IMR-90 (cell line): ENCODE measurements around the gene PALM. TPM values are rescaled to one million over a fixed set of nuclear protein-coding genes. Genes with fewer than 3 reads are reported as not detected.

Experiments
- ATAC-seq: fragments of 200-7000 bp; cut with Tn5 transposase; 2 replicates; pipeline ENCODE4 v1.9.1; 2020; ENCODE audit warnings: low read depth, mild to moderate bottlenecking, moderate library complexity
- BruUV-seq: library from RNA; stranded (reverse); fragments of 400-500 nt; replicated peaks from 2 replicates; lab custom pipeline; 2021; lab: Mats Ljungman, UMichigan
- CTCF ChIA-PET: fragments of 300-600 bp; formaldehyde crosslinking; extraction: SDS; loops from one replicate; lab custom pipeline; 2021; ENCODE audit warnings: antibody characterized with exemption; lab: Yijun Ruan, JAX
- POLR2A ChIA-PET: fragments of 300-600 bp; sonication (Branson Sonifier 250); formaldehyde crosslinking; loops from one replicate; lab custom pipeline; 2022; ENCODE audit warnings: antibody characterized with exemption; ENCODE audit not compliant: unreplicated experiment; lab: Charles Lee
- DNase-seq: peaks from one replicate; pipeline ENCODE4 v3.0.0; 2013
- H2AFZ ChIP-seq: replicated peaks from 2 replicates; pipeline ENCODE3; 2013; ENCODE audit warnings: low read length, mild to moderate bottlenecking; ENCODE audit not compliant: poor library complexity
- H2AK5ac ChIP-seq: 2 replicates; pipeline ENCODE4 v1.6.1; 2013; ENCODE audit warnings: low read depth, low read length, inconsistent platforms
- H2AK9ac ChIP-seq: replicated peaks from 2 replicates; pipeline ENCODE3; 2013; ENCODE audit warnings: mild to moderate bottlenecking, low read depth, low read length, moderate library complexity; ENCODE audit not compliant: poor library complexity
- H2BK120ac ChIP-seq: 2 replicates; pipeline ENCODE4 v1.6.1; 2013; ENCODE audit warnings: low read depth, low read length, inconsistent platforms
- H2BK15ac ChIP-seq: 3 replicates; pipeline ENCODE4 v1.6.1; 2013; ENCODE audit warnings: low read depth, low read length, inconsistent platforms
- H2BK20ac ChIP-seq: 2 replicates; pipeline ENCODE4 v1.6.1; 2013; ENCODE audit warnings: low read depth, mild to moderate bottlenecking, inconsistent platforms, low read length, moderate library complexity
- H2BK5ac ChIP-seq: 2 replicates; pipeline ENCODE4 v1.6.1; 2013; ENCODE audit warnings: mild to moderate bottlenecking, low read depth, low read length, inconsistent platforms; ENCODE audit not compliant: poor library complexity, severe bottlenecking
- H3K14ac ChIP-seq: replicated peaks from 2 replicates; pipeline ENCODE4 v1.6.1; 2013; ENCODE audit warnings: low read depth, low read length, inconsistent platforms
- H3K18ac ChIP-seq: 2 replicates; pipeline ENCODE4 v1.6.1; 2013; ENCODE audit warnings: low read depth, low read length, control low read depth
- H3K23ac ChIP-seq: 2 replicates; pipeline ENCODE4 v1.6.1; 2013; ENCODE audit warnings: low read depth, low read length, inconsistent platforms
- H3K27ac ChIP-seq: 2 replicates; pipeline ENCODE4 v1.5.1; 2013; ENCODE audit warnings: mild to moderate bottlenecking, control low read depth, low read length; ENCODE audit not compliant: insufficient read depth
- H3K27me3 ChIP-seq: 2 replicates; pipeline ENCODE4 v1.6.1; 2013; ENCODE audit warnings: low read length; ENCODE audit not compliant: control insufficient read depth, insufficient read depth
- H3K36me3 ChIP-seq: 2 replicates; pipeline ENCODE4 v1.6.1; 2013; ENCODE audit warnings: low read length, mixed read lengths; ENCODE audit not compliant: control insufficient read depth, insufficient read depth
- H3K4ac ChIP-seq: 2 replicates; pipeline ENCODE4 v1.6.1; 2013; ENCODE audit warnings: low read depth, low read length, inconsistent platforms
- H3K4me1 ChIP-seq: 2 replicates; pipeline ENCODE4 v1.6.1; 2013; ENCODE audit warnings: low read length, mixed read lengths; ENCODE audit not compliant: control insufficient read depth, insufficient read depth
- H3K4me2 ChIP-seq: 2 replicates; pipeline ENCODE4 v1.6.1; 2013; ENCODE audit warnings: low read depth, mild to moderate bottlenecking, control low read depth, low read length, moderate library complexity
- H3K4me3 ChIP-seq: 2 replicates; pipeline ENCODE4 v1.5.1; 2013; ENCODE audit warnings: low read depth, mild to moderate bottlenecking, control low read depth, low read length, moderate library complexity; ENCODE audit not compliant: insufficient read depth
- H3K56ac ChIP-seq: 2 replicates; pipeline ENCODE4 v1.6.1; 2013; ENCODE audit warnings: low read length, inconsistent platforms; ENCODE audit not compliant: insufficient read depth; ENCODE audit errors: extremely low read depth
- H3K79me1 ChIP-seq, 2 experiments: 2 replicates each; pipeline ENCODE4 v1.6.1; 2013; ENCODE audit warnings: low read length in 2 of 2, inconsistent platforms in 1 of 2, low read depth in 1 of 2
- H3K9ac ChIP-seq: 2 replicates; pipeline ENCODE4 v1.6.1; 2013; ENCODE audit warnings: low read depth, low read length, control low read depth
- H3K9me1 ChIP-seq: 2 replicates; pipeline ENCODE4 v1.6.1; 2013; ENCODE audit warnings: low read length, inconsistent platforms; ENCODE audit not compliant: insufficient read depth
- H3K9me3 ChIP-seq: 2 replicates; pipeline ENCODE4 v1.6.1; 2013; ENCODE audit warnings: low read length; ENCODE audit not compliant: control insufficient read depth, insufficient read depth
- H4K20me1 ChIP-seq: 2 replicates; pipeline ENCODE4 v1.6.1; 2013; ENCODE audit warnings: low read length, inconsistent platforms; ENCODE audit not compliant: insufficient read depth
- H4K5ac ChIP-seq: 2 replicates; pipeline ENCODE4 v1.6.1; 2013; ENCODE audit warnings: mild to moderate bottlenecking, low read depth, low read length, control low read depth
- H4K8ac ChIP-seq, 2 experiments: 2 replicates each; pipeline ENCODE4 v1.6.1; 2013; ENCODE audit warnings: low read depth in 2 of 2, low read length in 2 of 2, control low read depth in 1 of 2, inconsistent platforms in 1 of 2
- H4K91ac ChIP-seq: 2 replicates; pipeline ENCODE4 v1.6.1; 2013; ENCODE audit warnings: low read depth, low read length, inconsistent platforms; ENCODE audit not compliant: insufficient read depth
- CHD1 ChIP-seq: IDR thresholded peaks from 2 replicates; pipeline ENCODE4 v1.6.1; 2012; ENCODE audit warnings: low read depth, low read length, improper control_type of control experiment
- MAFK ChIP-seq: IDR thresholded peaks from 2 replicates; pipeline ENCODE4 v1.6.1; 2012; ENCODE audit warnings: low read depth, low read length, improper control_type of control experiment
- NFE2L2 ChIP-seq: fragments of 150-350 bp; IDR thresholded peaks from 2 replicates; pipeline ENCODE4 v1.6.1; 2016; ENCODE audit warnings: low read depth, mild to moderate bottlenecking, low read length
- POLR2A ChIP-seq: IDR thresholded peaks from 2 replicates; pipeline ENCODE4 v1.6.1; 2012; ENCODE audit warnings: mild to moderate bottlenecking, low read depth, low read length
- RFX5 ChIP-seq: IDR thresholded peaks from 2 replicates; pipeline ENCODE4 v1.8.0; 2012; ENCODE audit warnings: low read depth, mild to moderate bottlenecking, low read length, moderate library complexity
- SMC3 ChIP-seq: fragments of 150-350 bp; IDR thresholded peaks from 2 replicates; pipeline ENCODE4 v1.6.1; 2016; ENCODE audit warnings: low read depth, mild to moderate bottlenecking, antibody characterized with exemption, low read length, moderate library complexity
- WGBS, 2 experiments: methylation state at CpG; one replicate each; pipeline versions ENCODE4 v1.1.5 to v1.1.7; 2013; ENCODE audit warnings: missing lambda C conversion rate in 2 of 2; ENCODE audit not compliant: insufficient read length in 1 of 2; ENCODE audit errors: extremely low coverage in 2 of 2; 5-methylcytosine and 5-hydroxymethylcytosine counted together
- dilution Hi-C: fragments of 300-500 bp; cut with HindIII; formaldehyde crosslinking; loops from one replicate; pipeline ENCODE4 v1.14.3; 2018; ENCODE audit warnings: low sequenced_read_pairs; ENCODE audit not compliant: unreplicated experiment
- in situ Hi-C: fragments of 300-500 bp; cut with MboI; formaldehyde crosslinking; loops from 3 replicates; pipeline ENCODE4 v1.14.3; 2019; ENCODE audit warnings: low sequenced_read_pairs, inconsistent platforms, mixed read lengths
- intact Hi-C: fragments of 100-400 bp; cut with micrococcal nuclease; formaldehyde crosslinking; loops from 2 replicates; pipeline ENCODE4 v1.10.0; 2022
- polyA plus RNA-seq, 3 experiments: library from polyadenylated mRNA; depleted of rRNA; stranded (reverse); fragments of >200 nt; gene quantifications; 2 replicates each; pipeline ENCODE4 v1.2.3, GENCODE V29; 2012; ENCODE audit warnings: low replicate concordance in 1 of 3
- total RNA-seq: library from RNA; depleted of rRNA; stranded (reverse); fragments of >200 nt; gene quantifications from 2 replicates; pipeline ENCODE4 v1.2.3, GENCODE V29; 2012

Gene PALM
- total and polyA plus RNA-seq, 2 of the 4 experiments (the other 2 are of a cell fraction) = 2.2 to 7.4 TPM

GRCh38 chr19:749811-750210 lies 41.1 kb downstream of the PALM start:
- no peaks in the 10 kb centered on the region for H3K27me3 ChIP-seq
- POLR2A ChIA-PET = no interaction called here
- H2BK20ac ChIP-seq = no peak overlapping the region
- H3K18ac ChIP-seq = no peak overlapping the region
- H2AK9ac ChIP-seq = no peak overlapping the region
- H4K20me1 ChIP-seq = 0 out of 2 replicates have a peak, but pooled peaks cover 3% of the 10 kb centered on the region
- ATAC-seq (no peak), DNase-seq (no peak)
- H2AK5ac ChIP-seq = no peak overlapping the region
- H3K4ac ChIP-seq = no peak overlapping the region
- H3K4me3 ChIP-seq = no peak overlapping the region
- H2AFZ ChIP-seq = no peak overlapping the region
- H3K36me3 ChIP-seq = peaks cover 6% of the 10 kb centered on the region; the same call in 1 of the 2 replicates
- H3K79me1 ChIP-seq = no peaks in the 10 kb centered on the region
- CTCF ChIA-PET = no interaction called here
- no peak for TF ChIP-seq CHD1
- TF ChIP-seq POLR2A = no peak
- TF ChIP-seq NFE2L2 = no peak
- TF ChIP-seq MAFK = no peak
- TF ChIP-seq RFX5 = no peak
- TF ChIP-seq SMC3 = no peak
- no peak overlapping the region for H3K9ac ChIP-seq
- H3K56ac ChIP-seq = no peak overlapping the region
- no peak overlapping the region for H4K8ac ChIP-seq
- peaks cover 7% of the 10 kb centered on the region; the same call in 1 of the 2 replicates for H3K9me1 ChIP-seq
- H3K9me3 ChIP-seq = peaks cover 22% of the 10 kb centered on the region
- no peak overlapping the region for H3K27ac ChIP-seq
- H3K14ac ChIP-seq = no peak overlapping the region
- in situ Hi-C loops (no loop called here), intact Hi-C loops (no loop called here), dilution Hi-C loops (no loop called here)
- H2BK15ac ChIP-seq = no peak overlapping the region
- H3K23ac ChIP-seq = no peak overlapping the region
- no peak overlapping the region for H2BK120ac ChIP-seq
- H3K4me2 ChIP-seq = no peak overlapping the region
- no peak overlapping the region for H2BK5ac ChIP-seq
- no peak overlapping the region for H4K91ac ChIP-seq
- no peak overlapping the region for H4K5ac ChIP-seq
- peaks cover 15% of the 10 kb centered on the region for H3K4me1 ChIP-seq
- BruUV-seq = no TSS peak
- 92% methylated on average over 5 of the region's 14 CpGs; no CpG with 5 or more reads in 1 of the 2 experiments for WGBS, 2 experiments
